ENCODE results near the gene FAM110C. TPM values are rescaled to one million over a fixed set of nuclear protein-coding genes. Genes with fewer than 3 reads are reported as not detected.
"Not testable (repeated sequence)": the region's sequence is repeated elsewhere in the genome, so short reads cannot be mapped to it uniquely, and the experiment has no call there.

Gene FAM110C, protein sequence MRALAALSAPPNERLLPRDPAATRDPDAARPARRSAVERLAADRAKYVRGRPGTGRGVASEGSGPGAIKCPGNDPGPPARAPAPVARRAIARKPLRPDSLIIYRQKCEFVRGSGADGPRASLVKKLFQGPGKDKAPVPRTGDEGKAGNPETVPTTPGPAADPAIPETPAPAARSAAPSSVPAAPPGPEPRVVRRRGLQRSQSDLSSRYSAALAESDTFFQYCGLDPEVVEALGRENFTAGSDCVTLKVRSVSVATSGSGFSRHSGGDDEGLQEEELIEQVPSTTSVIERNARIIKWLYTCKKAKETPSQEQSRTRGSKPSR
- polyA plus RNA-seq (2012; ENCODE audit: missing spikeins), result not detected

- no peak for DNase-seq (ENCODE audit: insufficient read length)
- no peak for TF ChIP-seq POLR2A (IDR thresholded peaks at IDR 0.05; ENCODE audit: low read depth, low read length)
- TF ChIP-seq TAF1 (IDR thresholded peaks at IDR 0.05; ENCODE audit: borderline replicate concordance, low read depth, low read length), result no peak
- TF ChIP-seq POLR2AphosphoS5 (IDR thresholded peaks at IDR 0.05; ENCODE audit: low read depth, low read length), result no peak
- no peak for FAIRE-seq
Observed at GRCh38 chr2:46471-47345, at the start of gene FAM110C. FAM110C (minus strand) TSS chr2:46505; CDS start chr2:46385, 120 bp downstream.

- TF ChIP-seq POLR2AphosphoS5 (IDR thresholded peaks at IDR 0.05; ENCODE audit: low read depth, low read length) (no peak), TAF1 (IDR thresholded peaks at IDR 0.05; ENCODE audit: borderline replicate concordance, low read depth, low read length) (no peak), POLR2A (IDR thresholded peaks at IDR 0.05; ENCODE audit: low read depth, low read length) (no peak)
- no peak for DNase-seq (ENCODE audit: insufficient read length)
- FAIRE-seq, result no peak
Observed at GRCh38 chr2:92326-92725, 46.0 kb upstream of the FAM110C start.

GRCh38 chr2:90645-91312 lies 44.5 kb upstream of the FAM110C start:
- no peak for TF ChIP-seq POLR2A (IDR thresholded peaks at IDR 0.05; ENCODE audit: low read depth, low read length)
- no peak for TF ChIP-seq TAF1 (IDR thresholded peaks at IDR 0.05; ENCODE audit: borderline replicate concordance, low read depth, low read length)
- no peak for TF ChIP-seq POLR2AphosphoS5 (IDR thresholded peaks at IDR 0.05; ENCODE audit: low read depth, low read length)
- DNase-seq (ENCODE audit: insufficient read length) (no peak), FAIRE-seq (no peak)

GRCh38 chr2:85761-86160 lies 39.5 kb upstream of the FAM110C start:
- DNase-seq (ENCODE audit: insufficient read length) (no peak), FAIRE-seq (no peak)
- TF ChIP-seq TAF1 (IDR thresholded peaks at IDR 0.05; ENCODE audit: borderline replicate concordance, low read depth, low read length) (no peak), POLR2AphosphoS5 (IDR thresholded peaks at IDR 0.05; ENCODE audit: low read depth, low read length) (no peak), POLR2A (IDR thresholded peaks at IDR 0.05; ENCODE audit: low read depth, low read length) (no peak)

GRCh38 chr2:84121-84520 lies 37.8 kb upstream of the FAM110C start:
- TF ChIP-seq POLR2A (IDR thresholded peaks at IDR 0.05; ENCODE audit: low read depth, low read length) (no peak), TAF1 (IDR thresholded peaks at IDR 0.05; ENCODE audit: borderline replicate concordance, low read depth, low read length) (no peak), POLR2AphosphoS5 (IDR thresholded peaks at IDR 0.05; ENCODE audit: low read depth, low read length) (no peak)
- DNase-seq (ENCODE audit: insufficient read length), result no peak
- no peak for FAIRE-seq

DNA sequence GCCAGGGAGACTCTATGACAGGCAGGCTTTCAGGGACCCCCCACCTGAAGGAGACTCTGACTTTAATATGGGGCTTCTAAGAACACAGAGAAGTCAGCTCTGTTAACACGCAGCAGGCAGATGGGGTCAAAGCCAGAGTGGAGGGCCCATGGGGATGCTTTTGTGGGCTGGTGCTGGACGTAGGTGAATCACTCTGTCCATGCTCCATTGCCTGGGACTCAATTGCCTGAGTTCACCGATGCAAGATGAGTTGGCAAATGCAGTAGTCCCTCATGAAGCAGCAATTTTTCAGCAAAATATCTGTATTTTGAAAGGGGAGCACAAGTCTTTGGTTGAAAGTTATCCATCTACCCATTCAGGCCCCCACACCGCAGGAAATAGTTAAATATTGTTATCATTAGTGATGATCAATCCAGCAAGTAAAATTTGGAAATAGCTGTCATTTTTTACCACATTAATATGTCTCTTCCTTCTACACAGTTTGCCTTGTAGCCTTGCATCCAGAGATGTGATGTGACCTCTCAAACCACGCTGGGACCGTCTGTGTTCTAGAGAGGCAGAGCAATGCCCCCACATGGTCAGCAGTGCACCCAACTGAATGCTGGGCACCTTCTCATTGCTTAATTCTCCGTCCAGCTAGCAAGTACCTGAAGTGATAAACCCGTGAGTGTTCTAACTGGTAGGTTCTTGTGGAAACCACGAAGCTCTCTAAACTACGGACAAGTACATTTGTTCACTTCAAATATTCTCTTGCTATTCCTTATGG lies 34.8 kb upstream of the FAM110C start:
- DNase-seq (ENCODE audit: insufficient read length), result no peak
- no peak for FAIRE-seq
- TF ChIP-seq POLR2A (IDR thresholded peaks at IDR 0.05; ENCODE audit: low read depth, low read length) (no peak), TAF1 (IDR thresholded peaks at IDR 0.05; ENCODE audit: borderline replicate concordance, low read depth, low read length) (no peak), POLR2AphosphoS5 (IDR thresholded peaks at IDR 0.05; ENCODE audit: low read depth, low read length) (no peak)

- DNase-seq (ENCODE audit: insufficient read length), result no peak
- FAIRE-seq, result no peak
- TF ChIP-seq POLR2A (IDR thresholded peaks at IDR 0.05; ENCODE audit: low read depth, low read length), result no peak
- no peak for TF ChIP-seq POLR2AphosphoS5 (IDR thresholded peaks at IDR 0.05; ENCODE audit: low read depth, low read length)
- TF ChIP-seq TAF1 (IDR thresholded peaks at IDR 0.05; ENCODE audit: borderline replicate concordance, low read depth, low read length), result no peak
Observed at GRCh38 chr2:80378-80777, 34.1 kb upstream of the FAM110C start.

DNA sequence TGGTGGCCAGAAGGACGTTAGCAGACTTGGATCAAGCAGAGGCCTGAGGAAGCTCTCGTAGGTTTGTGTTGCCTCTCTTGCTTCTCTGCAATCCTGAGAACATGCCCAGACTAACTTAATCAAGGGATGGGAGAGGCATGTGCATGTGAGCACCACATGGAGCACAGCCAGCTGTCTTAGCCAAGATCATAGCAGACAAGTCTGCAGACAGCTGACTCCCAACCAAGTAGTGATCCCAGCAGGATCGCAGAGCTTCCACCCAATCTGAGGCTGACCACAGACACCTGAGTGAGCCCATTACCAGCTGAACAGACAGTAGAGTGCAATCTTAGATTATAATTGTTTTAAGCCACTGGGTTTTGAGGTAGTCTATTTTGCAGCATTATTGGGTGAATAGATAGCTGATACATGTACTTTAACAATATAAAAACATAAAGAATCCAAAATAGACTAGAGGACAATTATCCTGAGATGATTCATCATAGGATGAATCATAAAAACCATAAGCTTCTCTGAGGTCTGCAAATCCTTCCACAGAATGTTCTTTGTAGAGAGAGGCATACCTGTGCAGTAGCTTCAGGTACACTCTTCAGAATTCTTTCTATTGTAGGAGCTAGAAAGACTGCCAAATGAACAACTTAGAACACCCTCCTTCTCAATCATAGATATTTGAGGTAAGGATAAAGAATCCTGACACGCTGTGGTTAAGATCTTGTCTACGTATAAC lies 25.2 kb upstream of the FAM110C start:
- DNase-seq (ENCODE audit: insufficient read length) (no peak), FAIRE-seq (no peak)
- TF ChIP-seq POLR2AphosphoS5 (IDR thresholded peaks at IDR 0.05; ENCODE audit: low read depth, low read length) (no peak), TAF1 (IDR thresholded peaks at IDR 0.05; ENCODE audit: borderline replicate concordance, low read depth, low read length) (no peak), POLR2A (IDR thresholded peaks at IDR 0.05; ENCODE audit: low read depth, low read length) (no peak)

- FAIRE-seq (no peak), DNase-seq (ENCODE audit: insufficient read length) (no peak)
- no peak for TF ChIP-seq POLR2A (IDR thresholded peaks at IDR 0.05; ENCODE audit: low read depth, low read length)
- no peak for TF ChIP-seq POLR2AphosphoS5 (IDR thresholded peaks at IDR 0.05; ENCODE audit: low read depth, low read length)
Observed at GRCh38 chr2:69366-70344, 23.4 kb upstream of the FAM110C start.

- peak; percentile 30 for FAIRE-seq
- not testable (repeated sequence) for DNase-seq (ENCODE audit: insufficient read length)
Observed at GRCh38 chr2:68637-69036, 22.3 kb upstream of the FAM110C start.
